ENCODE data around the gene SLC46A1. TPM values are rescaled to one million over a fixed set of nuclear protein-coding genes. Genes with fewer than 3 reads are reported as not detected.

The SLC46A1 gene
- total and polyA plus RNA-seq, 2 of the 13 experiments (the other 11 are each of a cell fraction or from before 2014, with no cell fraction given), result 19.6 to 22.6 TPM

DNA sequence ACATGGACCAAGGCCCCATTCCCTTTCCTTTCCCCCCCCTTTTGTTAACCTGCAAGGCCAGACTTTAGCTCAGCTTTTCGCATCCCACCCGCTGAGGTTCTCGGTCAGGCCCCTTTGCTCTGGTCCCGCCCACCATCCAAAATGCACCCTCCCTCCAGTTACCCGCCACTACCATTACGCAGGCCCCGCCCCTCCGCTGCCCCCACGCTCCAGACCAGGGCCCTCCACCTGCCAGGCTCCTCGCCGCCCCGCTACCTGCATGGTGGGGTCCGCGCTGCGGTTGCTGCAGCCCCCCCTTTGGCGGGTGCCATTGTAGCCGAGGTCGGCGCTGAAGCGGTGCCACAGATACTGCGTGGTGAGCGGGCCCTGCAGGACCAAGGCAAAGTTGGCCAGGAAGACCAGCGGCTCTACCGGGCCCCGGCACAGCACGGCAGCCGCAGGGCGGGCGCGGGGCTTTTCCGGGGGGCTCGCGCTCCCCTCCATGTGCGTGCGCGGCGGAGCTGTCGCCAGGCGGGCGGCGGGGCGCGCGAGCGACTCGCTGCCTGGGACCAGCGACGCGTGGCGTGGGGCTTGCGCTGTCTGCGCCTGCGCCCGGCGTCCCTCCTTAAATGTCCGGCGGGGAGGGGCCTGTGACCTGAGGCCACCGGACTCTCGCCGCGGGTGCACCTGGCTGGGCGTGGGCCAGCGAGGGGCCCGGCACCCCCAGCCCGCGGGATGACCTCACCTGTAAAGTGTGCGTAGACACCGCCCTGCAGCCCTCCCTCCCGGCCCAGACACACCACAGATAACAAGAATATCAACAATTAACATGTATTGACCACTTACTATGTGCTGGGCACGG, at the start of gene SLC46A1 (continued):
- TF ChIP-seq ZNF124 (CRISPR knock-in tag; IDR thresholded peaks at IDR 0.05) (peak; percentile 26; the same call in 1 of the 2 replicates), ZNF207 (IDR thresholded peaks at IDR 0.05; ENCODE audit: borderline replicate concordance) (no peak), ATF7-NPFF (CRISPR knock-in tag; IDR thresholded peaks at IDR 0.05; ENCODE audit: low read depth) (0 out of 2 replicates have a peak, but pooled peaks have one; percentile 52), CAMTA2 (CRISPR knock-in tag; IDR thresholded peaks at IDR 0.05; ENCODE audit: borderline replicate concordance) (0 out of 2 replicates have a peak, but pooled peaks have one; percentile 16), ZSCAN25 (CRISPR knock-in tag; IDR thresholded peaks at IDR 0.05) (no peak; the same call in 1 of the 2 replicates), MIXL1 (CRISPR knock-in tag; IDR thresholded peaks at IDR 0.05) (no peak), SRSF1 (optimal IDR thresholded peaks at IDR 0.05; ENCODE audit: low read depth, low read length) (peak; percentile 46), ZNF782 (CRISPR knock-in tag; IDR thresholded peaks at IDR 0.05; ENCODE audit: borderline replicate concordance) (peak; percentile 62; the same call in 1 of the 2 replicates), POLR2AphosphoS5 (IDR thresholded peaks at IDR 0.05; ENCODE audit: low read depth, low read length) (peak; percentile 48; the same call in 1 of the 2 replicates), AKNA (CRISPR knock-in tag; IDR thresholded peaks at IDR 0.05; ENCODE audit: borderline replicate concordance) (no peak), ZBTB3 (CRISPR knock-in tag; IDR thresholded peaks at IDR 0.05; ENCODE audit: borderline replicate concordance, low read depth) (peak; percentile 33; the same call in 1 of the 2 replicates), ATF7 (IDR thresholded peaks at IDR 0.05) (no peak), ATF7 (CRISPR knock-in tag; IDR thresholded peaks at IDR 0.05) (peak; percentile 29; the same call in 1 of the 2 replicates), ZNF761 (CRISPR knock-in tag; conservative IDR thresholded peaks at IDR 0.05) (peak; percentile 23; the same call in 1 of the 2 replicates), IRF1 (CRISPR knock-in tag; IDR thresholded peaks at IDR 0.05; ENCODE audit: low read depth) (no peak), SAP130 (CRISPR knock-in tag; IDR thresholded peaks at IDR 0.05; ENCODE audit: low read depth) (peak; percentile 67)
- TF ChIP-seq, protein P1, sequence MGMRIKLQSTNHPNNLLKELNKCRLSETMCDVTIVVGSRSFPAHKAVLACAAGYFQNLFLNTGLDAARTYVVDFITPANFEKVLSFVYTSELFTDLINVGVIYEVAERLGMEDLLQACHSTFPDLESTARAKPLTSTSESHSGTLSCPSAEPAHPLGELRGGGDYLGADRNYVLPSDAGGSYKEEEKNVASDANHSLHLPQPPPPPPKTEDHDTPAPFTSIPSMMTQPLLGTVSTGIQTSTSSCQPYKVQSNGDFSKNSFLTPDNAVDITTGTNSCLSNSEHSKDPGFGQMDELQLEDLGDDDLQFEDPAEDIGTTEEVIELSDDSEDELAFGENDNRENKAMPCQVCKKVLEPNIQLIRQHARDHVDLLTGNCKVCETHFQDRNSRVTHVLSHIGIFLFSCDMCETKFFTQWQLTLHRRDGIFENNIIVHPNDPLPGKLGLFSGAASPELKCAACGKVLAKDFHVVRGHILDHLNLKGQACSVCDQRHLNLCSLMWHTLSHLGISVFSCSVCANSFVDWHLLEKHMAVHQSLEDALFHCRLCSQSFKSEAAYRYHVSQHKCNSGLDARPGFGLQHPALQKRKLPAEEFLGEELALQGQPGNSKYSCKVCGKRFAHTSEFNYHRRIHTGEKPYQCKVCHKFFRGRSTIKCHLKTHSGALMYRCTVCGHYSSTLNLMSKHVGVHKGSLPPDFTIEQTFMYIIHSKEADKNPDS (CRISPR knock-in tag; IDR thresholded peaks at IDR 0.05), result no peak
- TF ChIP-seq, protein P2, sequence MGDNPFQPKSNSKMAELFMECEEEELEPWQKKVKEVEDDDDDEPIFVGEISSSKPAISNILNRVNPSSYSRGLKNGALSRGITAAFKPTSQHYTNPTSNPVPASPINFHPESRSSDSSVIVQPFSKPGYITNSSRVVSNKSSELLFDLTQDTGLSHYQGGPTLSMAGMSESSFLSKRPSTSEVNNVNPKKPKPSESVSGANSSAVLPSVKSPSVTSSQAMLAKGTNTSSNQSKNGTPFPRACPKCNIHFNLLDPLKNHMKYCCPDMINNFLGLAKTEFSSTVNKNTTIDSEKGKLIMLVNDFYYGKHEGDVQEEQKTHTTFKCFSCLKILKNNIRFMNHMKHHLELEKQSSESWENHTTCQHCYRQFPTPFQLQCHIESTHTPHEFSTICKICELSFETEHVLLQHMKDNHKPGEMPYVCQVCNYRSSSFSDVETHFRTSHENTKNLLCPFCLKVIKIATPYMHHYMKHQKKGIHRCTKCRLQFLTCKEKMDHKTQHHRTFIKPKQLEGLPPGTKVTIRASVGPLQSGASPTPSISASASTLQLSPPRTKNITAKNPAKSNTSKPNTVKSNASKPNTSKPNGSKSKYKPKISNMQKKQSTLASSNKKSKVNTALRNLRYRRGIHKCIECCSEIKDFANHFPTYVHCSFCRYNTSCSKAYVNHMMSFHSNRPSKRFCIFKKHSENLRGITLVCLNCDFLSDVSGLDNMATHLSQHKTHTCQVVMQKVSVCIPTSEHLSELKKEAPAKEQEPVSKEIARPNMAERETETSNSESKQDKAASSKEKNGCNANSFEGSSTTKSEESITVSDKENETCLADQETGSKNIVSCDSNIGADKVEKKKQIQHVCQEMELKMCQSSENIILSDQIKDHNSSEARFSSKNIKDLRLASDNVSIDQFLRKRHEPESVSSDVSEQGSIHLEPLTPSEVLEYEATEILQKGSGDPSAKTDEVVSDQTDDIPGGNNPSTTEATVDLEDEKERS (CRISPR knock-in tag; IDR thresholded peaks at IDR 0.05), result no peak
